CD4-positive, alpha-beta T cell treated with Interleukin-17A for 4 hours (primary cell): ENCODE data around the gene ZCCHC24.

Source experiments
- DNase-seq: peaks from one replicate; pipeline ENCODE4 v3.0.0-alpha.2; 2020; ENCODE audit warnings: mixed read lengths

The ZCCHC24 gene

DNA sequence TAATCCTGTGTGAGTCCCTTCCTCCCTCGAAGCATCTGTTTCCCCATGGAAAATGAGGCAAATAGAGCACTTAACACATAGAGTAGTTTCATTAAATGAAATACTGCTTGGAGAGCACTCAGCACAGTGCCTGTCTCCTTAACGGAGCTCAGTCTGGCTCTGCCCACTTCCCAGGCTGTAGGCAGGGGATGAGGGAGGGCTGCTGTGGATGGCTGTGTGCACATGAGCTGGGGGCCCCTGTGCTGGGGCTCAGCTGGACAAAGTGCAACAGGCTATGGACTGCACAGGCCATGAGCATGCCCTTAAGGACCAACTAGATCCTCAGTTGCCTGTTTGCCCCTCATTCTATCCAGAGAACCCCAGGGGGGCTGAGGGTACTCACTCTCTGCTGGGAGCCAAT is 14.5 kb downstream of the ZCCHC24 start:
- DNase-seq = no peak

DNA sequence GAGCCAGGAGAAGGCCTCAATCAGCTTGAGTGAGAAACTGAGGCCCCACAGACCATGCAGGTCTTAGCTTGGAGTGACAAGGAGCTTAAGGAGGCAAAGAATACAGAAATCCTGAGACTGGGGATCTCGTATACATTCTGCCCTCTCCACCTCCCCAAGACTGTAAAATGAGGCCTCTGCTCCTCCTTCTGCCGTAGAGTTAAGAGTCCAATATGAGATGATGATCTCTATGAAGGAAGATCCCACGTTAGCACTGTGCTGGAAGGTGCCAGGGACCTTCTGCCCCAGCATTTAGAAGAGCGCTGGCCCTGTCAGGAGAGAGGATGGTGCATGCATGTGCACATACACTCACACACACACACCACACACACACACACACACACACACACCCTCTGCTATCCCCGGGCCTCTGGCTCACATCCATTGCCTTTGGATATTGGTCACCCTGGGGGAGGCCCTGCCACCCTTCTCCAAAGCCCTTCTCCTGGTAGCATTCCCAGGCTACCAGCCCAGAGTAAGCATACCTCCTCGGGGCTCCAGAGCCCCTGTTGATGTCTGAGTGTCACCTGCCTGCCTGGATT is 15.0 kb downstream of the ZCCHC24 start:
- no peak for DNase-seq

DNA sequence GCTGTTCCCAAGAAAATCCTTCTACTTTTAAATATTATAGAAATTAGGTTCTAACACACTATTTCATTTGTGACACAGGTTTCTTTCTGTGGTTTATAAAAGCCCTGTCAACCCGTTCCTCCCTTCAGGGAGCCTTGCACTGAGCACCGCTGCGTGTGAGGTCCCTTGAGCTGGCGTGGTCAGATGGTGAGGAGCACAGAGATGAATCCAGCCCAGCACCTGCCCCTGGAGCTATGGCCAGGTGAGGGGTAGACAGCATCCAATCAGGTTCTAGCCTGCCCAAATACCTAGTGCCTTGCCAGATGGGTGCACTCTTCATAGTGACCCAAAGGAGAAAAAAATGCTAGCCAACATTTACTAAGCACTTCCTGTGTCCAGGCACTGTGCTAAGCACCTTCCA is 15.7 kb downstream of the ZCCHC24 start:
- no peak for DNase-seq

DNA sequence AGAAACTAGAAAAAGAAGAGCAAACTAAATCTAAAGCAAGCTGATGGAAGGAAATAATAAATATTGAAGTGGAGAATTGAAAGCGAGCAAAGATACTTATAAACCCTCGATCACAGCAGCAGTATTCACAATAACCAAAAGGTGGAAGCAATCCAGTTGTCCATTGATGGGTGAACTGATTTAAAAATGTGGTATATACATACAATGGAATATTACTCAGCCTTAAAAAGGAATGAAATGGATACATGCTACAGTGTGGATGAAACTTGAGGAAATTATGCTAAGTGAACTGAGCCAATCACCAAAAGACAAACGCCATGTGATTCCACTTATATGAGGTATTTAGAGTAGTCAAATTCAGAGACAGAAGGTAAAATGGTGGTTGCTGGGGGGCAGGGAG is 17.5 kb downstream of the ZCCHC24 start:
- no peak for DNase-seq

DNA sequence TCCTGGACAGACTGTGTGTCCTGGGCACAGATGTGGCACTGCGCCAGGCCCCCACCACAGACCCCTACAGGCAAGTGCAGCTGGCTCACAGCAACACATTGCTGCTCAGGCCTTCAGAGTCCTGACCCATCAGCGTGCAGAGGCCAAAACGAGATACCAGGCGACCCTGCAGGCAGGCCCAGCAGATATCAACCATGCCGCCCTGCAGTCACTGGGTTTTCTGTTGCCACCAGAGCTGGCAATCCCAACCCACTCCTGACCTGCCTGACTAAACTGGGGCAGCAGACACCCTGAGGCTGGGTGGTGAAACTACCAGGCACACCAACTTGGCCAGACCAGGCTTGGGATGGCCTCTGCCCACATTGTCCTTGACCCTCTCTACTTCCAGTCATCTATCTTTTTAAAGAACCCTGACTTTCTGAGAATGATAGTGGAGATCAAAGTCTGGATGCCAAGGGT is 20.3 kb downstream of the ZCCHC24 start:
- DNase-seq = no peak

DNA sequence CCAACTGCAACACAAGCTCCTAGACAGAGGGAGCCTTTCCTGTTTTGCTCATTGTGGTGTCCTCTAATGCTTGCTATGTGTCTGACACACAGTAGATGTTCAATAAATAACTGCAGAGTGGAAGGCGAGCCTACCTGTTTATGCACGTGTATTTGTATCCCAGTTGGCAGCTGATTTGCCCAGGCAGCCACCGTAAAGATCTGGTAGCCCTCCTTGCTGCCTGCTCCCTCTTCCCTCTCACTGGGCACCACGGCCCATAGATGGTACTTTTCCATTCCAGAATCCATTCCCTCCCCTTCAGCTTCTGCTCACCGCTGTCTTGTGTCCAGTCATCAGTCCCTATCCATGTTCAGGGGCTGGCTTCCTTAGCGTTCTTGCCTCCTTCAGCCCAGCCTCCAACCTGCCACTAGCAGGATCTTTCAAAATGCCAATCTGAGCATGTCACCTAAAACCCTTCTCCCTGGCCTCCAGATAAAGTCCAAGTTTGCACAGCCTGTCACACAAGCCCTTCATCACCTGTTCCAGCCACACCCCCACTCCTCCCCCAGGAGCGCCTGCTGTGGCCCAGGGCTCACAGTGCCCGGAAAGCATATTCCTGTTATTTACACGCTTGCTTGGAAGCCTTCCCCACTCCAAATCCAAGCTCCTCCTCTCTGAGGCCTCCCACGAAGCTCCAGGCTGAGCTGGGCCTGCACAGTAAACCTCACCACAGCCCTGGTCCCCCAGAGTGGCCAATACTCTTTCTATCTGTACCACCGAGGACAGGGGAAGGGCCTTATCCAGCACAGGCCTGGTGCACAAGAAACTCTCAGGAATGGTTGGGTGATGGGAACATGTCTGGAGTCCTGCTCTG is 21.0 kb downstream of the ZCCHC24 start:
- DNase-seq = no peak

DNA sequence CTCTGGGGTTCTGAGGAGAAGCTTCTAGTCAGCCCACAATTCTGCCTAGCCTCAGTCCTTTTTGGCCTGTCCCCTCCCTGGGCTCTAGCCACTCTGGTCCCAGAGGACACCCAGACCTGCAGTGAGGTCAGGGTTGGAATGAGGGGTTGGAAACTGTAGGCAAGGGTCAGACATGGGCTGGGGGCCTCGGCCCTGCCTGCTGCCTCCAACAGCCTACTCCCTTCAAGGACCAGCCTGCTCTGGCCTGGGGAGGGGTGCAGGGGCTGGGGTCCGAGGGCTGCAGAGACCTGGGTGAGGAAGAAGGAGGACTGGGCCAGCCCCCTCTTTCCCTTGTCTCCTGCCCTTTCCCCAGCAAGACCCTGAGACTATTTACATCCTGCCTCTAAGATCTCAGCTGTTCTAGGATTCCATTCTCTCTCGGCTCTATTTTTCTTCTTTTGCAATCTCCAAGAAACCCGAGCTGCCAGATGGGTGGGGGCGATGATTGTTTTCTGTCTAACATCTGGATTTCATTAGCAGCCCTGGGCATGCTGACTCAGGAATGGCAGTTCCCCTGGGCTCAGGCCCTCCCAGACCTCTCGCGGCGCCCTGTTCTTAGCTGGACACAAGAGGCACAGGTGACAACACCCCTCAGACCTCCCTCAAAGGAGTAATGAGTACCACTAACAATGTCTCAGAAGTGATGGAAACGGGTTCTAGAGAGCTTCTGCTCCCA is 23.1 kb downstream of the ZCCHC24 start:
- no peak for DNase-seq

DNA sequence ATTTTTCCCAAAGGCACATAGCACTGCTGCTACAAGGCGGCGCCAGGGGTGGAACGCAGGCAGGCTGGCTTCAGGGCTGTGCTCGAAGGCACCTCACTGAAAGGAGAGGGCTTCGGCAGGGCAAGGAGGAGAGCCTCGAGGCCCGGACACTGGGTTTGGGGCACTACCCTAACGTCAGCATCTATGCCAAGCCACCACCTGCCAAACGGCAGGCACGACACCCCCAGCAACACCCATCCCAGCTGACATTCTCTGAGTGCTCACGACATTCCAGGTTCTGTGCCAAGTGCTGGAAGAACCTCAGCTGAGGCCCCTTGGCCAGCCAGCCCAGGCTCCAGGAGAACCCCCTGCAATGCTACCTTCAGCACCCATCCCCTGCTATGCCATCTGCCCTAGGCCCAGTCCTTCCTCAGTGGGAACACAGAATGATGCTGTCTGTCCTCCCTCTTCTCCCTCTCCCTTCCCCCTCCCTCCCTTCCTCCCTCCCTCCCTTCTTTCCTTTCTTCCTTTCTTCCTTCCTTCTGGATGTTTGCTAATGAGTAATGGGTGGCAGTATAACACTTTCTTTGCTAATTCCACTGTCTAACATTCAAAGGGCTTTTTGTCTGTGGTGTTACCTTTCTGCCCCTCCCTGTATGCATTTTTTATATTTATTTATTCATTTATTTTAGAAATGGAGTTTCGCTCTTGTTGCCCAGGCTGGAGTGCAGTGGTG is 24.3 kb downstream of the ZCCHC24 start:
- DNase-seq = no peak

DNA sequence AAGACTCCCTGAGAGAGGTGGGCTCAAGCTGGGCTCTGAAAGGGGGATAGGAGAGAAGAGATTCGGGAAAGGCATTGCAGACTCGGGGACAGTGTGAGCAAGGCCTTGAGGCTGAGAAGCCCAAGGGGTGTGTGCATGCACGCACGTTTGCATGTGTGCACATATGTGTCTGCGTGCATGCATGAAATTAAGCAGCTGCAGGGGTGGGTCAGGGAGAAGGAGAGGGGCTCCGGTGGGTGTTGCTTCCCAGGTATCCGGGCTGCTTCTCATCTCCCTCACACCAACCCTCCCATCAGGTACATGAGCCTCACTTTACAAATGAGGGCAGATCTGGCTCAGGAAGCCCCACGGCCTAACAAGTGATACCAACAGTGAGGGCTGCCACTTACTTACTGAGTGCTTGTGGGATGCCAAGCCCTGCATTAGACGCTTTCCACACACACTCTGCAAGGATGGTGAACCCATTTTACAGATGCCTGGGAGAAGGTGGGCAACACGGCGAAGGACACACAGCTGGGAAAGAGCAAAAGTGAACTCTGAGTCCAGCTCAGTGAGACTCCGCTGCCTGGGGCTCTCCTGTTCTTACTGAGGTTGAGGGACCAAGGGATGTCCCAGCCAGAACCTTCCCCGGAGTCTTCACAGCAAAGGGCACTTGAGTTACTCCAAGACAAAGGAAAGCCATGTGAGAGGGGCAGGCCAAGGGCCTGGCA is 26.4 kb downstream of the ZCCHC24 start:
- DNase-seq = no peak

DNA sequence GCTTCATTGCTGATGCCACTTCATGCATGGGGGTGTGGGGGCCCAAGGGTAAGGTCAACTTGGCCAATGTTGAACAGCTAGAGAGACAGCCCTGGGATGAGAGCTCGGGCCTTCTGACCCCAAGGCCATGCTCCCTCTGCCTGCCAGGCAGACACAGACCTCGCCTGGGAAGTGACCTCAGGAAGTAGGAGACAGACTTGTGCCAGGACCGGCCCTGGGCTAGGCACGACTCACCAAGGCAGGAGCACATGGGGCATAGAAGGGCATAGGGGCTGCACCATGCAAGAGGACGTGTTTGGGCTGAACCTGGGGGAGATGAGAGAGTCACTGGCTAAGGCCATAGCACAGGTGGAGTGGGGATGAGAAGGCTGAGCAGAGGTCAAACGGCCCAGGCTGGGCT is 27.1 kb downstream of the ZCCHC24 start:
- DNase-seq = no peak

DNA sequence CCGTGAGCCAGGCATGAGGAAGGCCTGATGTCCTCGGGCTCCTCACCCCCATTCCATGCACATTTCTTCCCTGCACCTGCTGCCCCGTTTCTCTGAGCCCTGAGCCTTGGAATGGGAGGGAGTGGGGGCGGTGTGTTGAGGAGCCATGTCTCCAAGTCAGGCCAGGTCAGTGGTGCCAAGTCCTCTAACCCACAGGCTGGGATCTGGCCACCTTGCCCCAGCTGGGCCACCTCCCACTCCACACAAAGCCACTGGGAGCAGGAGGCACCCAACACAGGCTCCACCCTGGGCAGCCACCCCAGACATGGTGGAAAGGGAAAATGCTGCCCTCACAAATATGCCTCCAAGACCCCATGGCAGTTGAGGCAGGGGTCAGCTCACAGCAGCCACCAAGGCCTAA is 27.7 kb downstream of the ZCCHC24 start:
- no peak for DNase-seq

DNA sequence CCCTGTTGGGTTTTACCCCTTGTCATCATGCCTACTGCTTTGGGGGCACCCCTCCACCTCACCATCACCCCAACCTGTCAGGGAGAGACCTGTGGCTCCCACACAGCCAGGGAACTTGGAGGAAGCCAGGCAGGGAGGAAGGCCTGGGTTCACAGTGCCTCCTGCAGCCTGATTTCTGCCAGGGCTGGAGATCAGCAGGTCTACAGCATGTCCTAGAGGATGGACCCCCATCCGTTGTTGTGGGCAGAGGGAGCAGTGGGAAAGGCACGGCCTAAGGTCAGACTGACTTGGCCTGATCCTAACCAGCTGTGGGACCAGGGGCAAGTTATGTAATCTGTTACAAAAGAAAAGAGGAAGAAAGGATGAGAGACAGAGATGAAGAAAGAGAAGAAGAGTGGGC is 28.2 kb downstream of the ZCCHC24 start:
- no peak for DNase-seq

DNA sequence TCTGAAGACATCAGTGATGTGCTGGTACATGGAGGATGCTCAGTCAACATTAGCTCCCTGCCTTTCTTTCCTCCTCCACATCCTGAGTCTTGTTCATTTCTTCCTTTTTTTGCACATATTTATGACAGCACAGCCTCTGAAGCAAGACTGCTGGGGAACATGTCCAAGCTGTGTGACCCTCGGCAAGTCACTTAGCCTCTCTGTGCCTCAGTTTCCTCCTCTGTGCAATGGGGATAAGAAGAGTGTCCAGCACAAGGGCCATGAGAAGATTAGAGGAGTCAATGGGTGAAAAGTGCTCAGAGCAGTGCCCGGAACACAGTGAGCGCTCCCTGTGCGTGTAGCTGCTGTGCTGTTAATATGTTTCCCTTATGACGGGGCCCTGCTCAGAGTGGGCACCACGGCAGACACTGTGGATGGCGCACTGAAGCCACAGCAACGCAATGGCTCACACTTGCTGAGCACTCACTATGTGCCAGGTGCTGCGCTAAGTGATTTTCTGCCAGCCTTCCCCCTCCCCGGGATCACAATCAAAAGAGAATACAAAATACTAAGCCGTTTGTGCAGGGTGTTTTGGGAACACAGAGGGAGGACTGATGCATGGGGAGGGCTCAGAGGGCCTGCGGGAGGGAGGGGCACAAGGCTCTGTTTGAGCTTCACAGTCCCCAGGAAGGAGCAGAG is 28.7 kb downstream of the ZCCHC24 start:
- DNase-seq = no peak

DNA sequence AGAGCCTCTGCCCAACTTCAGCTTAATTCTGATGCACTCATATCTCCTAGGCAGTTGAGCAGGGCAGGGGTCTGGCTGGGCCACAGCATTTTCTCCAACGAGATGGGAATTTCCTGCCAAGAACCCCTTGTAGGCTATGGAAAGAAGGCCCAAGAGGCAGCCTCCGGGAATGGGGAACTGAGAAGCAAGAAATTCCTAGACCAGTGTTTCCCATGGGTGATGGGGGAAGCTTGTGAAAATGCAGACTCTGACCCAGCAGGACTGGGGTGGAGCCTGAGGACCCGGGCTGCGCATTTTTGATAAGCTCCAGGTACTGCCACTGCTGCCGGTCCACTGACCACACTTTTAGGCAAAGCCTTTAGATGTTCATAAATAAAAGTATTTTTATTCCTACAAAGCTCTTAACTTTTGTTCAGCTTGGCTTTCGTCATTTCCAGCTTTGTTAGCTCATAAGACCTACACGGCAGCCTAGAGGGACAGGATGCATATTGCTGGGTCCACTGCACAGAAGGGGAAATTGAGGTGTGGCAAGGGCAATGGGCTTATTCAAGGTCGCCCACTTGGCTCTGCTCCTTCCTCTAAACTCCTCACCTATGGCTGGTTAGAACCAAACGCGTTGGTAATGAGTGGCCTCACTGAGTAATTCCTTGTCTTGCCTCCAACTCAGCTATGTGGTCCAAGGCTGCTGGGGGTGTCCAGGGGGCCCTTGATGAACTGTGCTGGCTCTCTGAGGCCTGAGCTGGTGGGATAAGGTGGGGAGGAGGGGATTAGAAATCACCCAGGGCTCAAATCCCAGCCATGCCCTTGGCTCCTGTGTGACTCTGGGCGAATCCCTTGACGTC is 29.5 kb downstream of the ZCCHC24 start:
- DNase-seq = no peak

DNA sequence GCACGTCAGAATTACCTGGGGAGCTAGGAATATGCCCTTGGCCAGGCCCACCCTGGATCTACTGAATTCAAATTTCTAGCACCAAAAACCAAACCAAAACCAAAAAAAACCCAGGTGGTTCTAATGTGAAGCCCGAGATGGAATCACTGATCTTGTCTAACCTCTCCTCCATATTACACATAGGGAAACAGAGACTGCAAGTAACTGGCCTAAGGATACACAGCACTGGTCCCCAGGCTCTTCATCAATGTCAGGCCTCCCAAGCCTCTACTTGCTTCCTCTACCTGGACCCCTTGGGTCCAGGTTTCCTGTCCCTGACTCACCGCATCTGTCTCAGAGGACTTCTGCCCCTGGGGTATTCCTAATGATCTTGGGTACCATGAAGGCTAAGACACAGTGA is 30.7 kb downstream of the ZCCHC24 start:
- no peak for DNase-seq

DNA sequence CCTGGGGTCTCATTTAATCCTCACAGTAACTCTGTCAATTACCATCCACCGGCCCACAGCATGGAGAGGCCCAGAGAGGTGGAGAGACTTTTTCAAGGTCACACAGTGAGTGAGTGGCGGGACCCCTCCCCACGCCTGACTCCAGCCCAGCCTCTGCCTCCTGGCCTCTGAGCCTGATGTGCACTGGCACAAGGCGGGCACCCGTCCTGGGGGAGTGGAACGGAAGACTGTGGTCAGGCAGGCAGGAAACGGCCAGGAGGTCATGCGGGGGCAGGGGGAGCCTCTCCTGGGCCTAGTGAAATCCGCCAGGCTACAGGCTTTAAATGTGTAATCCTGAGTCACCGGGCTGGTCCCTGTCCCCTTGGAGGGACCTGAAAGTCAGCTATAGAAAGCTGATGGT is 32.2 kb downstream of the ZCCHC24 start:
- no peak for DNase-seq

DNA sequence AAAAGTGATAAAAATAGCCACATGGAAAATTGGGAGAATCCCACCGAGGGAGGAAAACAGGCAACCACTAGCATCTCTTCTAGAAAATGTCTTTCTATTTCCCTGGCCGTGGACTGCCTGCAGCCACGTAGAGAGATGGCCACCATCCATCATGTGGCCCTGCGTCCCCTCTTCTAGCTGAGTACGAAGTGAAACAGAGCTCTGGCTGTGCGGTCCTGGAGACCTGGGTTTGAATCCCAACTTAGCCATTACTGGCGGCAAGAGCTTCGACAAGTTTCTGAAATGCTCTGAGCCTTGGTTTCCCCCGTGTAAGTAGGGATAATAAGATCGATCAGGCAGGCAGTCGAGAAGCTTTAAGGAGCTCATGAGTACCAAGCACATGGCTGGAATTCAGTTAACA is 32.9 kb downstream of the ZCCHC24 start:
- DNase-seq = no peak

DNA sequence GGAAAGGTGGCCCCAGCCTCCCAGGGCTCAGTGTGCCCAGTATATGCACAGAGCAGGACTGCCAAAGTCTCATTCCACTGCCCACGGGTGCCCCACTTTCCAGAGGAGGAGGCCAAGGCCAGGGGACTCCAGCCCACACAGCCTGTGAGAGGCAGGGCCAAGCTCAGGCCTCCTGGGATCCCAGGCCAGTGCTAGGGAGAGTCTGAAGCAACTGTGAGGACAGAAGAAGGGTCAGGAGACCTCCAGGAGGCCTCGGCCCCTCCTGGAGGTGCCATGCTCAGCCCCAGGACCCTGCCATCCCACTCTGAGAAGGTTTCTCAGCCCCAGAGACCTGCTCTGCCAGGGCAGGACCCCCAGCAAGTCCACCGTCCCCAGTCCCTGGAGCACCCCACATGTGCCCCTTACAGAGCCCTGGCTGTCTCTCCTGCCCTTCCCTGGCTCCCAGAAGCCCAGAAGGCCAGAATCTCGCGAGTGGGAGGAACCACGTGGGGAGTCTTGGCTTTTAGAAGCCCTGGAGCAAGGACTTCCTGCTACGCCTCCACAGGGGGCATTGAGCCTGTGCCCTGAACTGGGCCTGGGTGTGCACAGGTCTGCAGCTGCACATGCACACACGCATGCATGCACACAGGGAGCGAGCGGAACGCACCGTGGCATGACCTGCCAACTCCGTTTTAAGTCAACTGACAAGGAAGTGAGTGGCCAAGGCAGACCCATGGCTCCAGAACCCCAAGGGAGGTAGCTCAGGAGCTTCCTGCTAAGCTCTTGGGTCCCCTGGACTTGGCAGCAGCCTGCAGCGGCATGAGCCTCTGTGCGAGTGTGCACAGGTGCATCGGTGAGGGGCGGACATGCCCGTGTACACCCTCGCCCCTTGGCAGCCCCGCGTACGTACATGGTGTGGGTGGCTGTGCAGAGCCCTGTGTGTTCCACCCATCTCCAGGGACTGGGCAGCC is 33.6 kb downstream of the ZCCHC24 start:
- DNase-seq = no peak

DNA sequence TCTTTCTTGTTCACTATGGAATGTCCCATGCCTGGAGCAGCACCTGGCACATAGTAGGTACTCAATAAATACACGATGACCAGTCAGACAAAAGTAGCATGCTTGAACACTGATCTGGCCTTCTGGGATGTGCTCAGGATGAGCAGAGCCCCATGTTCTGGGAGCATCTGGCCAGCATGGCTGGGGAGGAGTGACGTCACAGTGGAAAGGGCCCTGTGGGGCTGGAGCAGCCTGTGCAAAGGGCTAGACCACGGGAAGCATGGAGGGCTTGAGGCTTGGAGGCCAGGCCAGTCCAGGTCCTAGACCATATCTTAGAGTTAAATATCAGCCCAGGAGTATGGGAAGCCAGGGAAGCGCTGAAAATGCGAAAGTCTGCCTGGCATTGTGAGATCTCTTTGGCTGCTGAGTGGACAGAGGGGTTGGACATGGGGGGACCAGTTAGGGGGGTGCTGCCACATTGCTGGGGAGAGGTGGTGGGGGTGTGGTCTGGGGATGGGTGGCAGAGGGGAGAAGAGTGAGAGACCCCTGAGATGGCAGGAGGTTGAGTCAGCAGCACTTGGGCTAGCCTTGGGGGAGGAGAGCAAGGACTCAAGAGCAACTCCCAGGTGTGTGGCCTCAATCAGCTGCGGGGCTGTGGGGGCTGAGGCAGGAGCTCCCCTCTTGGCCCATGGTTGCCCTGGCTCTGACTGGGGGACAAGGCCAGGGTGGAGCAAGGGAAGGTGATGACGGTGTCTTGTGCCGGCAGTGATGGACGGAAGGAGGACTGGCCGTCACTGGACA is 34.9 kb downstream of the ZCCHC24 start:
- DNase-seq = no peak
